H9 (cell line): ENCODE data around the gene GCNT1. TPM values are rescaled to one million over a fixed set of nuclear protein-coding genes. Genes with fewer than 3 reads are reported as not detected.

ENCODE experiments used
- DNase-seq: peaks from one replicate; pipeline ENCODE4 v3.0.0-alpha.2; 2017
- H2AFZ ChIP-seq: one replicate; pipeline ENCODE4 v1.6.1; 2013; ENCODE audit warnings: mild to moderate bottlenecking, low read length, control low read depth, moderate library complexity
- H2AK5ac ChIP-seq: 2 replicates; pipeline ENCODE4 v1.6.1; 2013; ENCODE audit warnings: low read length, control low read depth, mixed read lengths; ENCODE audit not compliant: insufficient read length
- H2BK120ac ChIP-seq: one replicate; pipeline ENCODE4 v1.6.1; 2013; ENCODE audit warnings: low read depth, mild to moderate bottlenecking, low read length, control low read depth, inconsistent platforms; ENCODE audit not compliant: poor library complexity, severe bottlenecking
- H2BK12ac ChIP-seq: 2 replicates; pipeline ENCODE4 v1.6.1; 2013; ENCODE audit warnings: low read length, control low read depth, mixed read lengths, low read depth; ENCODE audit not compliant: insufficient read length
- H2BK15ac ChIP-seq: 2 replicates; pipeline ENCODE4 v1.6.1; 2013; ENCODE audit warnings: low read depth, low read length, control low read depth
- H2BK20ac ChIP-seq: one replicate; pipeline ENCODE4 v1.6.1; 2013; ENCODE audit warnings: low read depth, mild to moderate bottlenecking, low read length, control low read depth, inconsistent platforms; ENCODE audit not compliant: poor library complexity, severe bottlenecking
- H2BK5ac ChIP-seq: 2 replicates; pipeline ENCODE4 v1.6.1; 2013; ENCODE audit warnings: low read length, control low read depth, mixed read lengths; ENCODE audit not compliant: insufficient read length
- H3K14ac ChIP-seq: 2 replicates; pipeline ENCODE4 v1.6.1; 2013; ENCODE audit warnings: low read length, control low read depth; ENCODE audit not compliant: insufficient read depth
- H3K18ac ChIP-seq: 2 replicates; pipeline ENCODE4 v1.6.1; 2013; ENCODE audit warnings: low read depth, mild to moderate bottlenecking, mixed read lengths, low read length, control low read depth; ENCODE audit not compliant: insufficient read length
- H3K23ac ChIP-seq: 2 replicates; pipeline ENCODE4 v1.6.1; 2013; ENCODE audit warnings: low read length, control low read depth, mixed read lengths, low read depth; ENCODE audit not compliant: insufficient read length
- H3K23me2 ChIP-seq: 2 replicates; pipeline ENCODE4 v1.6.1; 2013; ENCODE audit warnings: low read depth, mild to moderate bottlenecking, mixed read lengths, low read length, control low read depth; ENCODE audit not compliant: insufficient read length, poor library complexity, severe bottlenecking
- H3K27ac ChIP-seq: 2 replicates; pipeline ENCODE4 v1.5.1; 2013; ENCODE audit warnings: low read length, control low read depth, mixed read lengths, low read depth; ENCODE audit not compliant: insufficient read length
- H3K27me3 ChIP-seq: 2 replicates; pipeline ENCODE4 v1.6.1; 2013; ENCODE audit warnings: low read length, control low read depth, inconsistent platforms; ENCODE audit not compliant: insufficient read depth
- H3K4ac ChIP-seq: 2 replicates; pipeline ENCODE4 v1.6.1; 2013; ENCODE audit warnings: low read depth, mild to moderate bottlenecking, control low read depth, inconsistent platforms, low read length, moderate library complexity
- H3K4me1 ChIP-seq: 2 replicates; pipeline ENCODE4 v1.6.1; 2013; ENCODE audit warnings: low read length, control low read depth, inconsistent platforms; ENCODE audit not compliant: insufficient read depth
- H3K4me2 ChIP-seq: 2 replicates; pipeline ENCODE4 v1.6.1; 2013; ENCODE audit warnings: low read length, control low read depth, mixed read lengths; ENCODE audit not compliant: insufficient read length, insufficient read depth
- H3K56ac ChIP-seq: 2 replicates; pipeline ENCODE4 v1.6.1; 2013; ENCODE audit warnings: low read depth, mild to moderate bottlenecking, mixed read lengths, low read length, control low read depth; ENCODE audit not compliant: insufficient read length
- H3K79me1 ChIP-seq: 2 replicates; pipeline ENCODE4 v1.6.1; 2013; ENCODE audit warnings: low read depth, mild to moderate bottlenecking, moderate library complexity, low read length, control low read depth, inconsistent platforms; ENCODE audit not compliant: insufficient read depth, poor library complexity, severe bottlenecking
- H3K79me2 ChIP-seq: 2 replicates; pipeline ENCODE4 v1.6.1; 2013; ENCODE audit warnings: low read length, control low read depth, inconsistent platforms; ENCODE audit not compliant: insufficient read depth
- H3K9ac ChIP-seq: 2 replicates; pipeline ENCODE4 v1.6.1; 2013; ENCODE audit warnings: low read length, control low read depth, mixed read lengths; ENCODE audit not compliant: insufficient read length; ENCODE audit errors: extremely low read depth
- H3K9me3 ChIP-seq: one replicate; pipeline ENCODE4 v1.6.1; 2013; ENCODE audit warnings: low read depth, low read length, inconsistent platforms; ENCODE audit not compliant: control insufficient read depth
- H3T11ph ChIP-seq: one replicate; pipeline ENCODE4 v1.6.1; 2013; ENCODE audit warnings: mild to moderate bottlenecking, low read length, control low read depth, inconsistent platforms
- H4K20me1 ChIP-seq: one replicate; pipeline ENCODE4 v1.6.1; 2013; ENCODE audit not compliant: control insufficient read depth, insufficient read length, insufficient read depth
- H4K5ac ChIP-seq: 2 replicates; pipeline ENCODE4 v1.6.1; 2013; ENCODE audit warnings: low read depth, mild to moderate bottlenecking, mixed read lengths, low read length, control low read depth; ENCODE audit not compliant: insufficient read length
- H4K8ac ChIP-seq: replicated peaks from 2 replicates; pipeline ENCODE4 v1.6.1; 2013; ENCODE audit warnings: low read length, control low read depth, mixed read lengths, low read depth; ENCODE audit not compliant: insufficient read length
- H4K91ac ChIP-seq: 2 replicates; pipeline ENCODE4 v1.6.1; 2013; ENCODE audit warnings: low read depth, mild to moderate bottlenecking, moderate library complexity, mixed read lengths, low read length, control low read depth; ENCODE audit not compliant: insufficient read length
- H3K27ac Mint-ChIP-seq, 3 experiments: 2 replicates in 2 of 3; 3 replicates in 1 of 3; pipeline ENCODE4 v1.8.0; 2020 to 2021; ENCODE audit warnings: mixed read lengths in 3 of 3, mild to moderate bottlenecking in 1 of 3, moderate library complexity in 1 of 3
- H3K27me3 Mint-ChIP-seq: 2 replicates; pipeline ENCODE4 v1.8.0; 2021; ENCODE audit warnings: low read depth, mild to moderate bottlenecking, moderate library complexity, mixed read lengths
- H3K36me3 Mint-ChIP-seq, 3 experiments: 2 replicates in 2 of 3; 3 replicates in 1 of 3; pipeline ENCODE4 v1.8.0; 2020 to 2021; ENCODE audit warnings: low read depth in 3 of 3, mixed read lengths in 3 of 3; ENCODE audit not compliant: insufficient read depth in 1 of 3
- H3K4me1 Mint-ChIP-seq, 2 experiments: 2 replicates each; pipeline ENCODE4 v1.8.0; 2020; ENCODE audit warnings: mixed read lengths in 2 of 2
- H3K4me3 Mint-ChIP-seq, 2 experiments: 2 replicates in 1 of 2; 3 replicates in 1 of 2; pipeline ENCODE4 v1.8.0; 2020 to 2021; ENCODE audit warnings: mild to moderate bottlenecking in 2 of 2, mixed read lengths in 2 of 2, moderate library complexity in 1 of 2
- H3K9me3 Mint-ChIP-seq, 2 experiments: 2 replicates in 1 of 2; 3 replicates in 1 of 2; pipeline ENCODE4 v1.8.0; 2020; ENCODE audit warnings: mild to moderate bottlenecking in 2 of 2, mixed read lengths in 2 of 2, moderate library complexity in 1 of 2
- WGBS: extraction: QIAGEN DNeasy Blood & Tissue Kit; methylation state at CpG from one replicate; pipeline ENCODE4 v1.1.7; 2013; ENCODE audit warnings: missing lambda C conversion rate, low lambda C conversion rate, mixed read lengths; ENCODE audit not compliant: insufficient read length; ENCODE audit errors: extremely low coverage; 5-methylcytosine and 5-hydroxymethylcytosine counted together
- total RNA-seq: library from RNA; stranded (reverse); gene quantifications from 2 replicates; pipeline ENCODE4 v1.2.1, GENCODE V29; 2021
- TF ChIP-seq, protein P1 (sequence below): fragments of 200-600 bp; sonication (generic); conservative IDR thresholded peaks from 3 replicates; pipeline ENCODE4 v1.8.0; 2021; ENCODE audit warnings: antibody characterized with exemption, mild to moderate bottlenecking

Gene GCNT1
- total RNA-seq, 1 experiment from 2014 or later: 35.6 TPM

DNA sequence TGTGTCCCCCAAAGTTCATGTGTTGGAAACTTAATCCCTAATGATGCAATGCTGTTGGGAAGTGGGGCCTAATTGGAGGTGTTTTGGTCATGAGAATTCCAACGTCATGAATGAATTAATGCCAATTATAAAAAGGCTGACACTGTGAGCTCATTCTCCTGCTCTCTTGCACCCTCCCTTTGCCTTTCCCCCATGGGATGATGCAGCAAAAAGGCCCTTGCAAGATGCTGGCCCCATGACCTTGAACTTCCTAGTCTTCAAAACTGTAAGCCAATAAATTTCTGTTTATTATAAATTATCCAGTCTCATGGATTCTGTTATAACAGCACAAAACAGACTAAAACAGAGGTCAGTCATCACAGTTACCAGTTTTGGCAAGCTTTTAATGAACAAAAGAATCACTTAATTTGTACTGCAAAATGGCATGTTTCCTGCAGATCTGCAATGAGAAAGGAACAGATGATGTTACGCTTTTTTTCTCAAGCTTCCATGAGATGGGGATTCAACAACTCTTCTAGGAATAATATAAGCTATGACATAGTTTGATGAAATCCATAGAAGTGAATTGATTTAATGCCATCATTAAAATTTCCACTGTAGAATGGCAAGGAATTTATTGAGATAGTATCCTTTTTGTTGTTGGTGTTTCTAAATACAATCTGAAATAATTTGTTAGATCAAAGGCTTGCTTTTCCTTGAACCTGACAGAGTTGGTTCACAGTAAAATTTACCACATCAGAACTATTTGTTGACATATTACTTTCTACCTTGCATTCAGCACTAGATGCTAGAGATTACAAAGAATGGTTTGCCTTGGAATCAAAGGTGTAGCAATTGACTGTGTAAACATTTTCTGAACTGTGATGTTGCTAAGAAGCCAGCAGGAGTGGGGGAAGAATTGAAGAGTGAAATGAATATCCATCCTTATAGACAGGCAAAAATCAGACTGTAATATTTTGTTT is 35.5 kb upstream of the GCNT1 start:
- no peak overlapping the region for H3K27ac Mint-ChIP-seq
- Histone ChIP-seq H2BK15ac (no peak overlapping the region), H3K23me2 (no peaks in the 10 kb centered on the region), H3K18ac (no peak overlapping the region), H3T11ph (no peak overlapping the region), H2BK20ac (no peak overlapping the region), H3K27ac (no peak overlapping the region), H4K8ac (no peak overlapping the region), H3K14ac (no peak overlapping the region), H3K4me2 (no peak overlapping the region), H2BK5ac (no peak overlapping the region), H3K9me3 (no peaks in the 10 kb centered on the region), H2AK5ac (no peak overlapping the region), H3K79me2 (no peaks in the 10 kb centered on the region), H3K23ac (no peak overlapping the region), H4K20me1 (no peaks in the 10 kb centered on the region), H4K5ac (no peak overlapping the region), H3K4ac (no peak overlapping the region), H3K27me3 (no peaks in the 10 kb centered on the region), H3K79me1 (no peaks in the 10 kb centered on the region), H2BK120ac (no peak overlapping the region), H3K9ac (no peak overlapping the region), H3K56ac (no peak overlapping the region), H3K4me1 (no peaks in the 10 kb centered on the region), H2AFZ (no peak overlapping the region), H4K91ac (no peak overlapping the region), H2BK12ac (no peak overlapping the region)
- TF ChIP-seq, protein P1, sequence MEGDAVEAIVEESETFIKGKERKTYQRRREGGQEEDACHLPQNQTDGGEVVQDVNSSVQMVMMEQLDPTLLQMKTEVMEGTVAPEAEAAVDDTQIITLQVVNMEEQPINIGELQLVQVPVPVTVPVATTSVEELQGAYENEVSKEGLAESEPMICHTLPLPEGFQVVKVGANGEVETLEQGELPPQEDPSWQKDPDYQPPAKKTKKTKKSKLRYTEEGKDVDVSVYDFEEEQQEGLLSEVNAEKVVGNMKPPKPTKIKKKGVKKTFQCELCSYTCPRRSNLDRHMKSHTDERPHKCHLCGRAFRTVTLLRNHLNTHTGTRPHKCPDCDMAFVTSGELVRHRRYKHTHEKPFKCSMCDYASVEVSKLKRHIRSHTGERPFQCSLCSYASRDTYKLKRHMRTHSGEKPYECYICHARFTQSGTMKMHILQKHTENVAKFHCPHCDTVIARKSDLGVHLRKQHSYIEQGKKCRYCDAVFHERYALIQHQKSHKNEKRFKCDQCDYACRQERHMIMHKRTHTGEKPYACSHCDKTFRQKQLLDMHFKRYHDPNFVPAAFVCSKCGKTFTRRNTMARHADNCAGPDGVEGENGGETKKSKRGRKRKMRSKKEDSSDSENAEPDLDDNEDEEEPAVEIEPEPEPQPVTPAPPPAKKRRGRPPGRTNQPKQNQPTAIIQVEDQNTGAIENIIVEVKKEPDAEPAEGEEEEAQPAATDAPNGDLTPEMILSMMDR: no peak
- no peak overlapping the region for H3K4me3 Mint-ChIP-seq
- no peaks in the 10 kb centered on the region for H3K27me3 Mint-ChIP-seq
- H3K36me3 Mint-ChIP-seq: 0 out of 7 replicates have a peak, but pooled peaks cover 0 to 2% (median 0%) of the 10 kb centered on the region in 3 experiments
- peaks cover 4 to 13% of the 10 kb centered on the region in 2 experiments for H3K4me1 Mint-ChIP-seq
- no peak for DNase-seq
- H3K9me3 Mint-ChIP-seq: 0 out of 5 replicates have a peak, but pooled peaks cover 0 to under 1% of the 10 kb centered on the region in 2 experiments
- no CpG with 5 or more reads among the region's 2 CpGs for WGBS
